K562 (cell line): ENCODE data around the gene SPTBN4. TPM values are rescaled to one million over a fixed set of nuclear protein-coding genes. Genes with fewer than 3 reads are reported as not detected.

Experiments used
- BDP1 ChIP-seq: IDR thresholded peaks from 3 replicates; pipeline ENCODE4 v1.6.1; 2011; ENCODE audit not compliant: insufficient read length, insufficient read depth
- NFIC ChIP-seq: fragments of 450-650 bp; IDR thresholded peaks from 2 replicates; pipeline ENCODE4 v1.6.1; 2017; ENCODE audit warnings: mild to moderate bottlenecking, inconsistent platforms
- POLR2AphosphoS2 ChIP-seq: IDR thresholded peaks from 2 replicates; pipeline ENCODE4 v1.6.1; 2012; ENCODE audit warnings: low read length, improper control_type of control experiment
- RBFOX2 ChIP-seq: fragments of 200-400 bp; formaldehyde crosslinking; IDR thresholded peaks from 2 replicates; pipeline ENCODE4 v1.6.1; 2017; ENCODE audit warnings: low read depth, mild to moderate bottlenecking, low read length, moderate library complexity
- TCFL5 ChIP-seq: fragments of 250-450 bp; sonication (Bioruptor Pico); conservative IDR thresholded peaks from 2 replicates; pipeline ENCODE4 v1.6.1; 2021; ENCODE audit warnings: mild to moderate bottlenecking, moderate library complexity, matching md5 sums
- ZFPM2 ChIP-seq: fragments of 250-450 bp; sonication (Bioruptor Pico); IDR thresholded peaks from 2 replicates; pipeline ENCODE4 v1.5.1; 2022; ENCODE audit warnings: mild to moderate bottlenecking
- ZNF12 ChIP-seq: sonication (generic); formaldehyde crosslinking; IDR thresholded peaks from 2 replicates; pipeline ENCODE4 v1.4.0; 2020; ENCODE audit warnings: mild to moderate bottlenecking, missing genetic modification reagents
- ZNF124 ChIP-seq: sonication (generic); formaldehyde crosslinking; IDR thresholded peaks from 2 replicates; pipeline ENCODE4 v1.8.1; 2022; ENCODE audit warnings: missing genetic modification reagents
- ZNF354B ChIP-seq: fragments of 250-450 bp; sonication (Bioruptor Pico); IDR thresholded peaks from 2 replicates; pipeline ENCODE4 v1.4.0; 2020
- polyA plus RNA-seq, 8 experiments: library from polyadenylated mRNA; depleted of rRNA in 4 of 8; stranded (reverse) in 5 of 8; unstranded in 3 of 8; fragments of >200 nt; fragmentation: Nextera tagmentation in 2 of 8; fragmentation: Illumina TruSeq in 1 of 8; extraction: Ambion mirVana in 2 of 8; extraction: Trizol in 1 of 8; gene quantifications; 2 replicates each; pipeline versions ENCODE4 v1.2.1 to v1.2.3, GENCODE V29; 2011 to 2014; ENCODE audit warnings: inconsistent platforms in 1 of 8, missing spikeins in 1 of 8
- total RNA-seq, 7 experiments: library from RNA; depleted of rRNA in 6 of 7; stranded (reverse); fragments of >200 nt in 6 of 7; fragmentation: Illumina TruSeq in 2 of 7; extraction: Trizol in 2 of 7; gene quantifications; 2 replicates each; pipeline versions ENCODE4 v1.2.1 to v1.2.3, GENCODE V29; 2011 to 2021; ENCODE audit warnings: low replicate concordance in 1 of 7
- TF ChIP-seq, protein P1 (sequence below): fragments of 200-600 bp; sonication (generic); IDR thresholded peaks from one replicate; pipeline ENCODE4 v1.6.1; 2012; ENCODE audit warnings: mild to moderate bottlenecking, low read depth, low read length, inconsistent platforms
- TF ChIP-seq, protein P2 (sequence below): IDR thresholded peaks from 3 replicates; pipeline ENCODE4 v1.6.1; 2011; ENCODE audit warnings: borderline replicate concordance, mild to moderate bottlenecking; ENCODE audit not compliant: insufficient read length, insufficient read depth
- TF ChIP-seq, protein P3 (sequence below): fragments of 450-650 bp; formaldehyde crosslinking; IDR thresholded peaks from 2 replicates; pipeline ENCODE4 v1.4.0; 2020; ENCODE audit warnings: mild to moderate bottlenecking, moderate library complexity

Gene SPTBN4
- total and polyA plus RNA-seq, 9 of the 15 experiments (the other 6 are each of a cell fraction or from before 2014, with no cell fraction given), result 0.01 to 1.5 (median 0.86) TPM

DNA sequence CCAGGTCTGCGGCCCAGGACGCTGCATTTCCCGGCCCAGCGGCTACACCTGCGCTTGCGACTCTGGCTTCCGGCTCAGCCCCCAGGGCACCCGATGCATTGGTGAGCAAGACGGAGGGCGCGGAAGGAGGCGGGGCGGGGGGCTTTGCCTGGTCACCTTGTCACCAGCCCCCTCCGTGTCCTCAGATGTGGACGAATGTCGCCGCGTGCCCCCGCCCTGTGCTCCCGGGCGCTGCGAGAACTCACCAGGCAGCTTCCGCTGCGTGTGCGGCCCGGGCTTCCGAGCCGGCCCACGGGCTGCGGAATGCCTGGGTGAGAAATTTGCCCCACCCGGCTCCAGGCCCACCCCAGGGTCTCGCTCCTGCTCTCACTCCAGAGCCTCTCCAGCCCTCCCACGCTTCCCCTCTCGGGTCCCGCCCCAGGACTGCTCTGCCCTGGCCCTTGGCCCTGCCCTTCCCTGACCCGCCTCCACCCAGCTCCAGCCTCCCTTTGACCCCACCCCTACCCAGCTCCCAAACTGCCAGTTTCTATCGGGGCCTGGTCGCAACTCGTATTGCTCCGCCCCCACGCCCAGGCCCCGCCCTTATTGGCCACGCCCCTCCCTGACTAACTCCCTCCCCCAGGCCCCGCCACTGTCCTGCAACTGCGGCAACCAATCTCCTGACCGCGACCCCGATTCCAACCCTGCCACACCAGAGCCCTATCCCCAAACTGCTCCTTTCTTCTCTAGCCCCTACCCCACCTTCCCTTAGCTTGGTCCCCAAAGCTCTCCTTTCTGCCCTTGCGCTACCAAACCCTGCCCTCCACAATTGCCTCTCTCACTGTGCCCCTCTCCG, 143.0 kb downstream of the SPTBN4 start (continued):
- TF ChIP-seq, protein P1, sequence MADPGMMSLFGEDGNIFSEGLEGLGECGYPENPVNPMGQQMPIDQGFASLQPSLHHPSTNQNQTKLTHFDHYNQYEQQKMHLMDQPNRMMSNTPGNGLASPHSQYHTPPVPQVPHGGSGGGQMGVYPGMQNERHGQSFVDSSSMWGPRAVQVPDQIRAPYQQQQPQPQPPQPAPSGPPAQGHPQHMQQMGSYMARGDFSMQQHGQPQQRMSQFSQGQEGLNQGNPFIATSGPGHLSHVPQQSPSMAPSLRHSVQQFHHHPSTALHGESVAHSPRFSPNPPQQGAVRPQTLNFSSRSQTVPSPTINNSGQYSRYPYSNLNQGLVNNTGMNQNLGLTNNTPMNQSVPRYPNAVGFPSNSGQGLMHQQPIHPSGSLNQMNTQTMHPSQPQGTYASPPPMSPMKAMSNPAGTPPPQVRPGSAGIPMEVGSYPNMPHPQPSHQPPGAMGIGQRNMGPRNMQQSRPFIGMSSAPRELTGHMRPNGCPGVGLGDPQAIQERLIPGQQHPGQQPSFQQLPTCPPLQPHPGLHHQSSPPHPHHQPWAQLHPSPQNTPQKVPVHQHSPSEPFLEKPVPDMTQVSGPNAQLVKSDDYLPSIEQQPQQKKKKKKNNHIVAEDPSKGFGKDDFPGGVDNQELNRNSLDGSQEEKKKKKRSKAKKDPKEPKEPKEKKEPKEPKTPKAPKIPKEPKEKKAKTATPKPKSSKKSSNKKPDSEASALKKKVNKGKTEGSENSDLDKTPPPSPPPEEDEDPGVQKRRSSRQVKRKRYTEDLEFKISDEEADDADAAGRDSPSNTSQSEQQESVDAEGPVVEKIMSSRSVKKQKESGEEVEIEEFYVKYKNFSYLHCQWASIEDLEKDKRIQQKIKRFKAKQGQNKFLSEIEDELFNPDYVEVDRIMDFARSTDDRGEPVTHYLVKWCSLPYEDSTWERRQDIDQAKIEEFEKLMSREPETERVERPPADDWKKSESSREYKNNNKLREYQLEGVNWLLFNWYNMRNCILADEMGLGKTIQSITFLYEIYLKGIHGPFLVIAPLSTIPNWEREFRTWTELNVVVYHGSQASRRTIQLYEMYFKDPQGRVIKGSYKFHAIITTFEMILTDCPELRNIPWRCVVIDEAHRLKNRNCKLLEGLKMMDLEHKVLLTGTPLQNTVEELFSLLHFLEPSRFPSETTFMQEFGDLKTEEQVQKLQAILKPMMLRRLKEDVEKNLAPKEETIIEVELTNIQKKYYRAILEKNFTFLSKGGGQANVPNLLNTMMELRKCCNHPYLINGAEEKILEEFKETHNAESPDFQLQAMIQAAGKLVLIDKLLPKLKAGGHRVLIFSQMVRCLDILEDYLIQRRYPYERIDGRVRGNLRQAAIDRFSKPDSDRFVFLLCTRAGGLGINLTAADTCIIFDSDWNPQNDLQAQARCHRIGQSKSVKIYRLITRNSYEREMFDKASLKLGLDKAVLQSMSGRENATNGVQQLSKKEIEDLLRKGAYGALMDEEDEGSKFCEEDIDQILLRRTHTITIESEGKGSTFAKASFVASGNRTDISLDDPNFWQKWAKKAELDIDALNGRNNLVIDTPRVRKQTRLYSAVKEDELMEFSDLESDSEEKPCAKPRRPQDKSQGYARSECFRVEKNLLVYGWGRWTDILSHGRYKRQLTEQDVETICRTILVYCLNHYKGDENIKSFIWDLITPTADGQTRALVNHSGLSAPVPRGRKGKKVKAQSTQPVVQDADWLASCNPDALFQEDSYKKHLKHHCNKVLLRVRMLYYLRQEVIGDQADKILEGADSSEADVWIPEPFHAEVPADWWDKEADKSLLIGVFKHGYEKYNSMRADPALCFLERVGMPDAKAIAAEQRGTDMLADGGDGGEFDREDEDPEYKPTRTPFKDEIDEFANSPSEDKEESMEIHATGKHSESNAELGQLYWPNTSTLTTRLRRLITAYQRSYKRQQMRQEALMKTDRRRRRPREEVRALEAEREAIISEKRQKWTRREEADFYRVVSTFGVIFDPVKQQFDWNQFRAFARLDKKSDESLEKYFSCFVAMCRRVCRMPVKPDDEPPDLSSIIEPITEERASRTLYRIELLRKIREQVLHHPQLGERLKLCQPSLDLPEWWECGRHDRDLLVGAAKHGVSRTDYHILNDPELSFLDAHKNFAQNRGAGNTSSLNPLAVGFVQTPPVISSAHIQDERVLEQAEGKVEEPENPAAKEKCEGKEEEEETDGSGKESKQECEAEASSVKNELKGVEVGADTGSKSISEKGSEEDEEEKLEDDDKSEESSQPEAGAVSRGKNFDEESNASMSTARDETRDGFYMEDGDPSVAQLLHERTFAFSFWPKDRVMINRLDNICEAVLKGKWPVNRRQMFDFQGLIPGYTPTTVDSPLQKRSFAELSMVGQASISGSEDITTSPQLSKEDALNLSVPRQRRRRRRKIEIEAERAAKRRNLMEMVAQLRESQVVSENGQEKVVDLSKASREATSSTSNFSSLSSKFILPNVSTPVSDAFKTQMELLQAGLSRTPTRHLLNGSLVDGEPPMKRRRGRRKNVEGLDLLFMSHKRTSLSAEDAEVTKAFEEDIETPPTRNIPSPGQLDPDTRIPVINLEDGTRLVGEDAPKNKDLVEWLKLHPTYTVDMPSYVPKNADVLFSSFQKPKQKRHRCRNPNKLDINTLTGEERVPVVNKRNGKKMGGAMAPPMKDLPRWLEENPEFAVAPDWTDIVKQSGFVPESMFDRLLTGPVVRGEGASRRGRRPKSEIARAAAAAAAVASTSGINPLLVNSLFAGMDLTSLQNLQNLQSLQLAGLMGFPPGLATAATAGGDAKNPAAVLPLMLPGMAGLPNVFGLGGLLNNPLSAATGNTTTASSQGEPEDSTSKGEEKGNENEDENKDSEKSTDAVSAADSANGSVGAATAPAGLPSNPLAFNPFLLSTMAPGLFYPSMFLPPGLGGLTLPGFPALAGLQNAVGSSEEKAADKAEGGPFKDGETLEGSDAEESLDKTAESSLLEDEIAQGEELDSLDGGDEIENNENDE, result no peak
- TF ChIP-seq ZFPM2 (CRISPR knock-in tag), result no peak
- TF ChIP-seq NFIC, result 0 out of 2 replicates have a peak, but pooled peaks have one; percentile 26
- TF ChIP-seq, protein P2, sequence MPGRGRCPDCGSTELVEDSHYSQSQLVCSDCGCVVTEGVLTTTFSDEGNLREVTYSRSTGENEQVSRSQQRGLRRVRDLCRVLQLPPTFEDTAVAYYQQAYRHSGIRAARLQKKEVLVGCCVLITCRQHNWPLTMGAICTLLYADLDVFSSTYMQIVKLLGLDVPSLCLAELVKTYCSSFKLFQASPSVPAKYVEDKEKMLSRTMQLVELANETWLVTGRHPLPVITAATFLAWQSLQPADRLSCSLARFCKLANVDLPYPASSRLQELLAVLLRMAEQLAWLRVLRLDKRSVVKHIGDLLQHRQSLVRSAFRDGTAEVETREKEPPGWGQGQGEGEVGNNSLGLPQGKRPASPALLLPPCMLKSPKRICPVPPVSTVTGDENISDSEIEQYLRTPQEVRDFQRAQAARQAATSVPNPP, result no peak
- TF ChIP-seq POLR2AphosphoS2, result no peak
- TF ChIP-seq TCFL5 (CRISPR knock-in tag), result no peak
- TF ChIP-seq BDP1, result no peak
- TF ChIP-seq, protein P3, sequence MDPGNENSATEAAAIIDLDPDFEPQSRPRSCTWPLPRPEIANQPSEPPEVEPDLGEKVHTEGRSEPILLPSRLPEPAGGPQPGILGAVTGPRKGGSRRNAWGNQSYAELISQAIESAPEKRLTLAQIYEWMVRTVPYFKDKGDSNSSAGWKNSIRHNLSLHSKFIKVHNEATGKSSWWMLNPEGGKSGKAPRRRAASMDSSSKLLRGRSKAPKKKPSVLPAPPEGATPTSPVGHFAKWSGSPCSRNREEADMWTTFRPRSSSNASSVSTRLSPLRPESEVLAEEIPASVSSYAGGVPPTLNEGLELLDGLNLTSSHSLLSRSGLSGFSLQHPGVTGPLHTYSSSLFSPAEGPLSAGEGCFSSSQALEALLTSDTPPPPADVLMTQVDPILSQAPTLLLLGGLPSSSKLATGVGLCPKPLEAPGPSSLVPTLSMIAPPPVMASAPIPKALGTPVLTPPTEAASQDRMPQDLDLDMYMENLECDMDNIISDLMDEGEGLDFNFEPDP, result no peak
- no peak for TF ChIP-seq ZNF354B (CRISPR knock-in tag)
- TF ChIP-seq ZNF12 (CRISPR knock-in tag), result no peak
- peak; percentile 63 for TF ChIP-seq RBFOX2
- no peak for TF ChIP-seq ZNF124
